HL-60 (cell line): ENCODE measurements around the gene CDK3.

ENCODE experiments used
- CTCF ChIP-seq: IDR thresholded peaks from one replicate; pipeline ENCODE4 v1.5.1; 2011; ENCODE audit warnings: low read length, control low read depth, inconsistent platforms; ENCODE audit not compliant: insufficient read depth
- GABPA ChIP-seq: IDR thresholded peaks from 2 replicates; pipeline ENCODE4 v1.6.1; 2012; ENCODE audit warnings: low read depth
- POLR2AphosphoS5 ChIP-seq: IDR thresholded peaks from 2 replicates; pipeline ENCODE4 v1.6.1; 2012; ENCODE audit warnings: low read depth
- REST ChIP-seq: IDR thresholded peaks from 2 replicates; pipeline ENCODE4 v1.6.1; 2012; ENCODE audit warnings: low read depth; ENCODE audit not compliant: insufficient replicate concordance

GRCh38 chr17:76022285-76022684 is 21.6 kb downstream of the CDK3 start:
- TF ChIP-seq CTCF: no peak
- no peak for TF ChIP-seq REST
- TF ChIP-seq GABPA: no peak
- no peak for TF ChIP-seq POLR2AphosphoS5
